ENCODE results near the gene RGS14.
"Not testable (repeated sequence)": the region's sequence is repeated elsewhere in the genome, so short reads cannot be mapped to it uniquely, and the experiment has no call there.

The RGS14 gene

GRCh38 chr5:177350776-177351391 lies 6.8 kb upstream of the RGS14 start:
- DNase-seq: no peak

GRCh38 chr5:177351392-177352329 lies 6.1 kb upstream of the RGS14 start, which contains the start of gene LMAN2:
Gene LMAN2, minus strand, starts transcription at chr5:177351668. Its CDS starts 21 bp downstream, at chr5:177351647.
- DNase-seq: peak; percentile 63

GRCh38 chr5:177353093-177353492 lies 4.6 kb upstream of the RGS14 start:
- DNase-seq: no peak

- DNase-seq: no peak
These were observed 3.5 kb upstream of the RGS14 start for GRCh38 chr5:177354256-177354655.

GRCh38 chr5:177354711-177355110 lies 3.0 kb upstream of the RGS14 start:
- no peak for DNase-seq

- DNase-seq: no peak
These were observed 2.4 kb upstream of the RGS14 start for GRCh38 chr5:177355162-177355867.

- DNase-seq: no peak
These were observed 1.9 kb upstream of the RGS14 start for GRCh38 chr5:177355868-177356168.

- no peak for DNase-seq
These were observed 978 bp upstream of the RGS14 start for GRCh38 chr5:177356746-177357145.

GRCh38 chr5:177357146-177357458 lies 622 bp upstream of the RGS14 start:
- DNase-seq: no peak

GRCh38 chr5:177358370-177358819 lies 671 bp downstream of the RGS14 start:
- no peak for DNase-seq

- no peak for DNase-seq
These were observed 1.7 kb downstream of the RGS14 start for GRCh38 chr5:177359451-177359851.

GRCh38 chr5:177359860-177360259 lies 2.1 kb downstream of the RGS14 start:
- DNase-seq: no peak

- not testable (repeated sequence) for DNase-seq
These were observed 3.0 kb downstream of the RGS14 start for GRCh38 chr5:177360740-177361139.

GRCh38 chr5:177361418-177362291 lies 3.9 kb downstream of the RGS14 start:
- DNase-seq: no peak

GRCh38 chr5:177362292-177362609 lies 4.5 kb downstream of the RGS14 start:
- DNase-seq: no peak

GRCh38 chr5:177362610-177363507 lies 5.1 kb downstream of the RGS14 start:
- DNase-seq: no peak

GRCh38 chr5:177363565-177363964 lies 5.8 kb downstream of the RGS14 start:
- no peak for DNase-seq

GRCh38 chr5:177364159-177364962 lies 6.6 kb downstream of the RGS14 start:
- no peak for DNase-seq

- DNase-seq: no peak
These were observed 8.3 kb downstream of the RGS14 start for GRCh38 chr5:177365845-177366527.

Measured in NCI-H1436 (cell line).